HepG2 (cell line): ENCODE results near the gene EBPL. TPM values are rescaled to one million over a fixed set of nuclear protein-coding genes. Genes with fewer than 3 reads are reported as not detected.
A peak's percentile ranks its signal among the peaks of the same experiment; 100 is the strongest.

Experiments used
- ATAC-seq: fragments of 200-7000 bp; cut with Tn5 transposase; 3 replicates; pipeline ENCODE4 v1.9.1; 2020; ENCODE audit warnings: mild to moderate bottlenecking, moderate library complexity
- BruUV-seq: library from RNA; stranded (reverse); fragments of 400-500 nt; replicated peaks from 2 replicates; lab custom pipeline; 2021; lab: Mats Ljungman, UMichigan
- CTCF ChIA-PET: fragments of 300-600 bp; formaldehyde crosslinking; extraction: SDS; loops from one replicate; lab custom pipeline; 2021; ENCODE audit warnings: low total read pairs, inconsistent platforms, low intra/inter-chr PET ratio; lab: Yijun Ruan, JAX
- POLR2A ChIA-PET: fragments of 350-600 bp; sonication (Branson Sonifier 250); formaldehyde crosslinking; loops from one replicate; lab custom pipeline; 2020; ENCODE audit warnings: antibody characterized with exemption, inconsistent platforms; lab: Yijun Ruan, JAX
- DNase-seq: peaks from one replicate; pipeline ENCODE4 v3.0.0-alpha.2; 2015; ENCODE audit warnings: low spot score
- FAIRE-seq: peaks from 3 replicates; lab custom pipeline; 2011; peaks lifted over from hg19 to GRCh38; lab: Jason Lieb, UNC
- H2AFZ ChIP-seq: one replicate; pipeline ENCODE4 v1.6.1; 2011; ENCODE audit warnings: low read length, inconsistent platforms
- H3K27ac ChIP-seq: fragments of 300-600 bp; 3 replicates; pipeline ENCODE4 v1.8.0; 2011; ENCODE audit warnings: mixed run types, mild to moderate bottlenecking, mixed read lengths, low read length, inconsistent platforms; ENCODE audit not compliant: insufficient read depth; ENCODE audit errors: extremely low read length
- H3K27me3 ChIP-seq, 2 experiments: fragments of 200-600 bp in 1 of 2; 2 replicates in 1 of 2; 3 replicates in 1 of 2; pipeline versions ENCODE4 v1.6.0 to v1.8.0; 2011; ENCODE audit warnings: low read length in 2 of 2, mild to moderate bottlenecking in 2 of 2, moderate library complexity in 2 of 2, inconsistent platforms in 1 of 2; ENCODE audit not compliant: insufficient read depth in 2 of 2, control insufficient read depth in 1 of 2
- H3K36me3 ChIP-seq, 2 experiments: fragments of 200-600 bp in 1 of 2; replicated peaks in 1 of 2; 2 replicates in 1 of 2; 3 replicates in 1 of 2; pipeline versions ENCODE4 v1.5.1 to v1.8.0; 2011; ENCODE audit warnings: low read length in 2 of 2, inconsistent platforms in 1 of 2; ENCODE audit not compliant: insufficient read depth in 2 of 2, control insufficient read depth in 1 of 2
- H3K4me1 ChIP-seq: 2 replicates; pipeline ENCODE4 v1.5.1; 2012; ENCODE audit warnings: low read length, inconsistent platforms; ENCODE audit not compliant: insufficient read depth
- H3K4me2 ChIP-seq: 2 replicates; pipeline ENCODE4 v1.6.0; 2011; ENCODE audit warnings: low read depth, low read length, inconsistent platforms
- H3K4me3 ChIP-seq, 3 experiments: fragments of 200-600 bp in 1 of 3; sonication (generic), shearing (Covaris generic) in 1 of 3; replicated peaks in 1 of 3; 2 replicates each; pipeline ENCODE4 v1.5.1; 2011 to 2016; ENCODE audit warnings: low read length in 3 of 3, inconsistent platforms in 2 of 3, low read depth in 2 of 3, mild to moderate bottlenecking in 2 of 3, control low read depth in 1 of 3, mixed read lengths in 1 of 3; ENCODE audit not compliant: insufficient read depth in 1 of 3
- H3K79me2 ChIP-seq: one replicate; pipeline ENCODE4 v1.6.1; 2011; ENCODE audit warnings: low read length, inconsistent platforms; ENCODE audit not compliant: insufficient read depth
- H3K9ac ChIP-seq: 2 replicates; pipeline ENCODE4 v1.6.0; 2011; ENCODE audit warnings: mild to moderate bottlenecking, low read depth, low read length, inconsistent platforms; ENCODE audit not compliant: insufficient read depth
- H3K9me3 ChIP-seq: 2 replicates; pipeline ENCODE4 v1.5.1; 2012; ENCODE audit warnings: mild to moderate bottlenecking, low read length
- H4K20me1 ChIP-seq: 2 replicates; pipeline ENCODE4 v1.6.0; 2011; ENCODE audit warnings: inconsistent platforms, mild to moderate bottlenecking, low read length, moderate library complexity; ENCODE audit not compliant: insufficient read depth
- BCL6 ChIP-seq: IDR thresholded peaks from 2 replicates; pipeline ENCODE4 v1.6.1; 2016; ENCODE audit warnings: missing genetic modification reagents, missing compliant biosample characterization
- BCLAF1 ChIP-seq: fragments of 450-650 bp; IDR thresholded peaks from 2 replicates; pipeline ENCODE4 v1.6.1; 2017; ENCODE audit warnings: mild to moderate bottlenecking
- CTCF ChIP-seq: sonication (generic); formaldehyde crosslinking; IDR thresholded peaks from 2 replicates; pipeline ENCODE4 v1.5.0; 2020; ENCODE audit warnings: mild to moderate bottlenecking, missing genetic modification reagents, moderate library complexity
- GATAD2A ChIP-seq: IDR thresholded peaks from 2 replicates; pipeline ENCODE4 v1.6.1; 2016
- HMG20A ChIP-seq: IDR thresholded peaks from 2 replicates; pipeline ENCODE4 v1.6.1; 2016; ENCODE audit warnings: borderline replicate concordance
- HMGA1 ChIP-seq: sonication (generic); formaldehyde crosslinking; conservative IDR thresholded peaks from 2 replicates; pipeline ENCODE4 v1.4.0; 2020; ENCODE audit warnings: missing genetic modification reagents
- NFE2 ChIP-seq: sonication (generic); formaldehyde crosslinking; IDR thresholded peaks from 2 replicates; pipeline ENCODE4 v1.4.0; 2020; ENCODE audit warnings: missing genetic modification reagents
- PRPF4 ChIP-seq: fragments of 200-400 bp; formaldehyde crosslinking; IDR thresholded peaks from 2 replicates; pipeline ENCODE4 v1.6.1; 2016; ENCODE audit warnings: low read length, low read depth; ENCODE audit not compliant: poor library complexity, severe bottlenecking
- SALL1 ChIP-seq: sonication (generic); formaldehyde crosslinking; IDR thresholded peaks from 2 replicates; pipeline ENCODE4 v1.8.0; 2022; ENCODE audit warnings: mild to moderate bottlenecking, missing genetic modification reagents
- SETDB1 ChIP-seq: sonication (generic); formaldehyde crosslinking; IDR thresholded peaks from 2 replicates; pipeline ENCODE4 v1.5.1; 2020; ENCODE audit warnings: missing genetic modification reagents, mild to moderate bottlenecking, borderline replicate concordance
- ZNF143 ChIP-seq: sonication (generic); formaldehyde crosslinking; IDR thresholded peaks from 2 replicates; pipeline ENCODE4 v1.4.0; 2020; ENCODE audit warnings: missing genetic modification reagents
- ZNF17 ChIP-seq: sonication (generic); formaldehyde crosslinking; IDR thresholded peaks from 2 replicates; pipeline ENCODE4 v1.5.0; 2020; ENCODE audit warnings: mild to moderate bottlenecking, missing genetic modification reagents
- ZNF18 ChIP-seq: sonication (generic); formaldehyde crosslinking; IDR thresholded peaks from 2 replicates; pipeline ENCODE4 v1.8.0; 2022; ENCODE audit warnings: mild to moderate bottlenecking, missing genetic modification reagents; ENCODE audit not compliant: insufficient replicate concordance
- ZNF30 ChIP-seq: sonication (generic); formaldehyde crosslinking; IDR thresholded peaks from 2 replicates; pipeline ENCODE4 v1.5.0; 2020; ENCODE audit warnings: mild to moderate bottlenecking, missing genetic modification reagents
- ZNF446 ChIP-seq: sonication (generic); formaldehyde crosslinking; IDR thresholded peaks from 2 replicates; pipeline ENCODE4 v1.5.0; 2020; ENCODE audit warnings: mild to moderate bottlenecking, missing genetic modification reagents
- ZNF709 ChIP-seq: sonication (generic); formaldehyde crosslinking; IDR thresholded peaks from 2 replicates; pipeline ENCODE4 v1.5.0; 2020; ENCODE audit warnings: mild to moderate bottlenecking, missing genetic modification reagents
- ZNF788 ChIP-seq: sonication (generic); formaldehyde crosslinking; IDR thresholded peaks from 2 replicates; pipeline ENCODE4 v1.5.0; 2020; ENCODE audit warnings: mild to moderate bottlenecking, missing genetic modification reagents, borderline replicate concordance
- ZSCAN22 ChIP-seq: sonication (generic); formaldehyde crosslinking; IDR thresholded peaks from 2 replicates; pipeline ENCODE4 v1.4.0; 2020; ENCODE audit warnings: mild to moderate bottlenecking, missing genetic modification reagents
- WGBS: methylation state at CpG from one replicate; pipeline ENCODE4 v1.1.6; 2017; ENCODE audit warnings: low lambda C conversion rate; 5-methylcytosine and 5-hydroxymethylcytosine counted together
- in situ Hi-C: cut with HindIII; loops from 2 replicates; pipeline ENCODE4 v1.10.0; 2017; ENCODE audit warnings: low pct_unique_long_range_greater_than_20kb; ENCODE audit not compliant: extremely low pct_ligation_motif_present
- intact Hi-C: fragments of 100-400 bp; cut with micrococcal nuclease; formaldehyde crosslinking; loops from one replicate; pipeline ENCODE4 v1.10.0; 2022; ENCODE audit not compliant: unreplicated experiment
- polyA plus RNA-seq, 8 experiments: library from polyadenylated mRNA; depleted of rRNA in 3 of 8; stranded (reverse) in 7 of 8; unstranded in 1 of 8; fragments of >200 nt; fragmentation: Illumina TruSeq in 4 of 8; extraction: Trizol in 4 of 8; gene quantifications; 2 replicates each; pipeline versions ENCODE4 v1.2.1 to v1.2.3, GENCODE V29; 2011 to 2016; ENCODE audit warnings: low read depth in 4 of 8, missing spikeins in 1 of 8, mixed read lengths in 1 of 8; ENCODE audit not compliant: insufficient read depth in 1 of 8
- total RNA-seq, 5 experiments: library from RNA; depleted of rRNA; stranded (reverse); fragments of >200 nt; fragmentation: Illumina TruSeq; extraction: Trizol; gene quantifications; 2 replicates each; pipeline ENCODE4 v1.2.3, GENCODE V29; 2016; ENCODE audit warnings: low read depth in 1 of 5

EBPL gene
- total and polyA plus RNA-seq, 2 of the 13 experiments (the other 11 are each of a cell fraction or from before 2014, with no cell fraction given) = 96.5 to 152 TPM

- TF ChIP-seq ZNF17 (CRISPR knock-in tag) = no peak
- no peak for TF ChIP-seq PRPF4
- no peak for TF ChIP-seq HMGA1 (CRISPR knock-in tag)
- no peak for TF ChIP-seq SETDB1
- TF ChIP-seq, all 625 proteins: peak for 0
These were observed 20.5 kb downstream of the EBPL start (continued) for GRCh38 chr13:49670828-49671227.

GRCh38 chr13:49669735-49670309 is 21.5 kb downstream of the EBPL start:
- Histone ChIP-seq H3K27ac (no peak overlapping the region), H3K4me3 (no peak overlapping the region), H3K9me3 (no peaks in the 10 kb centered on the region), H3K27me3 (no peaks in the 10 kb centered on the region), H3K4me2 (no peak overlapping the region), H4K20me1 (peaks cover 9% of the 10 kb centered on the region), H3K9ac (no peak overlapping the region), H3K36me3 (peaks cover 9 to 36% of the 10 kb centered on the region in 2 experiments), H3K79me2 (peaks cover 11% of the 10 kb centered on the region), H3K4me1 (no peaks in the 10 kb centered on the region), H2AFZ (no peak overlapping the region)
- peak; percentile 43 for FAIRE-seq
- CTCF ChIA-PET = interaction anchor here (2.1 kb wide), 1 partner anchor 178 kb away, joined by 21 read pairs; no protein-coding TSS in a partner anchor
- in situ Hi-C loops = loop anchor here (10.0 to 25.0 kb wide), 4 partner anchors 175 to 1392 kb away; partner anchors contain the start of gene RNASEH2B
- ATAC-seq = peak; percentile 96
- intact Hi-C loops = loop anchor here (1.0 to 2.0 kb wide), 3 partner anchors 123 to 178 kb away; partner anchors contain the start of gene KPNA3
- 83% methylated on average over 5 of the region's 5 CpGs for WGBS
- POLR2A ChIA-PET = interaction anchor here (1.7 to 2.3 kb wide), 2 partner anchors 21 to 123 kb away, joined by 7 to 8 read pairs; partner anchors contain the start of genes EBPL and KPNA3
- peak; percentile 60 for DNase-seq
- no TSS peak for BruUV-seq
- TF ChIP-seq ZNF709 (CRISPR knock-in tag) (no peak), ZNF18 (CRISPR knock-in tag) (no peak), ZSCAN22 (CRISPR knock-in tag) (no peak), HMG20A (no peak), ZNF30 (CRISPR knock-in tag) (no peak), CTCF (peak; percentile 81), NFE2 (CRISPR knock-in tag) (no peak), ZNF143 (no peak), GATAD2A (0 out of 2 replicates have a peak, but pooled peaks have one; percentile 19), SALL1 (CRISPR knock-in tag) (0 out of 2 replicates have a peak, but pooled peaks have one; percentile 15), ZNF446 (no peak), BCL6 (0 out of 2 replicates have a peak, but pooled peaks have one; percentile 27), BCLAF1 (no peak), ZNF788 (no peak)
